DMS153 treated with DMSO at 0.1 percent for 48 hours (cell line): Measurements from ENCODE around the gene KRT15.

Experiments used
- DNase-seq: peaks from one replicate; lab custom pipeline; 2025; ENCODE audit not compliant: unreplicated experiment; lab: John Stamatoyannopoulos, UW

The KRT15 gene

GRCh38 chr17:41505809-41506767, 12.6 kb downstream of the KRT15 start:
- DNase-seq = no peak

- no peak for DNase-seq
Observed at GRCh38 chr17:41505007-41505808, 13.5 kb downstream of the KRT15 start, which contains the start of gene KRT13. Gene KRT13, minus strand, starts transcription at chr17:41505612. Its CDS starts 62 bp downstream, at chr17:41505550.

- DNase-seq = peak; percentile 64
Observed at GRCh38 chr17:41504246-41504977, 14.3 kb downstream of the KRT15 start.

DNA sequence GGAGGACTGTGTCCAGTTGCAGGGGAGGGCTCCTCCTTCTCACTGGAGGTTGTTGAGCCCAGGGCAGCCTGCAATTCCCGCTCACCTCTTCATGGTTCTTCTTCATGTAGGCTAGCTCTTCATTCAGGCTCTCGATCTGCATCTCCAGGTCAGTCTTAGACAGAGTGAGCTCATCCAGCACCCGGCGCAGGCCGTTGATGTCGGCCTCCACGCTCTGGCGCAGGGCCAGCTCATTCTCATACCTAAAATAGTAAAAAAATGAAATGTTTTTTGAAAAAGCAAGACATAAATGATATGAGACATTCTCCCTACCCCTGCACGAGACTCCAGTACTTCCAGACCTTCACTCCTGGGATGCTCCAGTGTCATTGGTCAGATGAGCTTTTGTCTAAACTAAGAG, 15.5 kb downstream of the KRT15 start:
- no peak for DNase-seq

- DNase-seq = no peak
Observed at GRCh38 chr17:41500131-41500911, 18.4 kb downstream of the KRT15 start.

DNA sequence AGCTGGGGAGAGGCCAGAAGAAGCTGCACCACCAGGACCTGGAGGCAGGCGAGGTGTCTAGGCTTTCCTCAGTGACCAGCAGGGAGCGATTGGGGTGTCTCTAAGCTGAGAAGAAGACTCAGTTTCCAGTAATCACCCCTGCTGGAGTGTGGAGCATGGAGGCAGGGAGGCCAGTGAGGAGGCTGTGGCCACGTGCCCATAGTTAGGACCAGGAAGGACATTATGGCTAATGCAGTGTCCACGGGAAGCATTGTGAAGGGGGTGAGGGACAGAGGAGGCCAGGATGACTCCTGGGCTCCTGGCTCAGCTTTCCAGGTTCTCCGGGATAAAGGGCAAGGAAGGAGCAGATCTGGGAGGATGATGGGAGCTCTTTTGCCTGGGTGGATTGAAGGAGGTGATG, 19.0 kb downstream of the KRT15 start:
- no peak for DNase-seq

DNA sequence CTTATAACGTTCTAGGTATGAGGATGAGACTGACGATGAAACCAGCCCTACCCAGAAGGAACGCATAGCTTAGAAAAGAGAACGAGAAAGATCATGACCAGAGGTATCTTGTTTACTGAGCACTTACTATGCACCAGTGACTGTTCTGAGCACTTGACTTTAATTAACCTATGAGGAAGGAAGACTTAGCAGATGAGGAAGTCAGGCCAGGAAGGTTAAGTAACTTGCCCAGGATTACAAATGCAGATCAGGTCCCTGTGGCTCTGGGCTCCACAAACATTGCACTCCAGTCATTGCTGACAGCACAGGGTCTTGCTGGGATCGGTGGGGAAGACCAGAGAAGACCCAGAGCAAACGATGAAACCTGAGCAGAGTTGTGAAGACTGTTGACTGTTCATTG, 20.4 kb downstream of the KRT15 start:
- no peak for DNase-seq

GRCh38 chr17:41496803-41497484, 21.7 kb downstream of the KRT15 start:
- peak; percentile 84 for DNase-seq

GRCh38 chr17:41494524-41494923, 24.2 kb downstream of the KRT15 start:
- DNase-seq = no peak

DNA sequence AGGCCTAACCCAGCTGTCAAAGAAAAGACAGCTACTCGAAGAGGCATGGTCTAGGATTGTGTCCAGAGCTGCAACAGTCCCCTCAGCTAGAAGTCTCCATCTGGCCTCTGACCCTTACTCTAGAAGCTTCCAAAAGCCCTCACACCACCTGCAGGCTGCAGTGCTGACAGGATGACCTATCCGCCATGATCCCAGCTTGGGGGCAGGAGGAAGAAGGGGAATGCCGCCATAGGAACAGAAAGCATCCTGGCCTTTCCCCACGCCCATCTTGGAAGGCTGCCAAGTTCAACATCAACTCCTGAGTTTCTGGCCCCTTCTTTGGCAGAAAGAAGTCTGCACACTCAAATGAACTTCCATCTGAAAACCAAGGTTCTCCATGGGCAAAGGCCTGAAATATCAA, 25.9 kb downstream of the KRT15 start:
- DNase-seq = peak; percentile 80

DNA sequence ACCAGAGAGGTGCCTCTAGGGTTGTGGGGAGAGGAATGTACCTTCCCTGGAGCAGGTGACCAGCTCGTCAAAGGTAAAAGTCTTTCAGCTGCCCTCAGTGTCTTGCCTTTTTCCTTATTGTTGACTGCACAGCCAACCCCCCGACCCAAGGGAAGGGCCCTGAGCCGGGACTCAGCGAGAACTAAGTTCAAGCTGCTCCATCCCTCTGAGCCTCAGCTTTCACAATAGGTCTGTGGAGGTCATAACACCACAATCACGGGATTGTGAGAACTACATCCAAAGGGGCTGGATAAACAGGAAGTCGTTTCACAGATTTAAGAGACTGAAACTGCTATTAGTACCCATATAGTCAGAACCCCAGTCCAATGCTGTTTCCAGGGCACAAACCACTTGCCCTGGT, 26.3 kb downstream of the KRT15 start:
- no peak for DNase-seq

DNA sequence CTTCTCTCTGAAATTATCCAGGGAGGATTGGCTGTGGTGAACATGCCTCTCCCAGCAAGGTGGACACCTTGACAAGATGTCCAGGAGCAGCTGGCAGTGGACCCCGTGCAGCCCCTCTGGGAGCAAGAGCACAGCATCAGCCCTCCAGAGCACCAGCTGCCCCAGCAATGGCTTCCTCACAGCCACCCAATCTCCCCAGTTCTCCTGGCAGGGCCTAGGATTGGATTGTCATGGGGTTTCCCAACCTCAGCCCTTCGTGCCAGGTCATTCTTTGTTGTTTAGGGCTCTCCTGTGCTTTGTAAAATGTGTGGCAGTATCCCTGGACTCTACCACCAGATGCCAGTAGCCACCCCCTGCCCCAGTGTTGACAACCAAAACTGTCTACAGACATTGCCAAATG, 27.2 kb downstream of the KRT15 start:
- no peak for DNase-seq

DNA sequence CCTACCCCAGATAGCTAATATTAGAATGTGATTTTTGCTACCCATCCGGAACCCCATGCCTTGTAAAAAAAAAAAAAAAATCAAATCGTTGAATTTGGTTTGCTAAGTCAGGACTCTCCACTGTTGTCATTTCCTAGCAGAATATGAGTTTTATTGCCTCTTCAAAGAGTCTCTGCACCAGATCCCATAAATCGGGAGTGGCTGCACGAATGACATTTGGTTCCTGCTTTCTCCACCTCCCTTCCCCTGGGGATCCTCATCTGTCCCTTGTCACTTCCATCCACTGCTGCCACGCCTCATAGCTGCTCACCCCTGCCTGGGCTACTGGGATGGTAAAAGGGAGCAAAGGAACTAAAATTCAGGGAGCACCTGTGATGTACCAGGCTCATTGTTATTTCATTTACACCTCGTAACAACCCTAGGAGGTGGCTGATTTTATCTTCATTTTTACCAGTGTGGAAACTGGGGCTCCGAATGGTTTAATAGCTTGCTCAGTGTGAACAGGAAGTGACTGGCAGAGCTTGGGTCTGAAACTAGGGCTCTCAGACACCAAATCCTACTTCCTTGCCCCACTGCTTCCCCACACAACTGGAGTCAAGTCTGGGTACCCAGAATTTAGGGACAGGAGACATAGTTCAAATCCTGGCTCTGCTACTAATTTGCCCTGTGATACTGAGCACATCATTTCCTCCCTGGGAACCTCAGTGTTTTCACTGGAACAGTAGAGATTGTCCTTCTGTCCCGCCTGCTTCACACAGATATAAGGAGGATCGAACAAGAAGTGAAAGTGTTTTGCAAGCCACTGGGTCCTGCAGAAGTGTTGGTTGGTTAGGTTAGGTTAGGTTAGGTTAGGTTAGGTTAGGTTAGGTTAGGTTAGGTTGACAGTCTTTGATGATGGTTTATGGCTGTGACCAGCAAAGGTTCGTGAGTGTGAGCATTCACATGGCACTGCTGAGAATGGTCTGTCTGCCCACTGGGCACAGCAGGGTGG, 28.4 kb downstream of the KRT15 start:
- peak; percentile 32 for DNase-seq

DNA sequence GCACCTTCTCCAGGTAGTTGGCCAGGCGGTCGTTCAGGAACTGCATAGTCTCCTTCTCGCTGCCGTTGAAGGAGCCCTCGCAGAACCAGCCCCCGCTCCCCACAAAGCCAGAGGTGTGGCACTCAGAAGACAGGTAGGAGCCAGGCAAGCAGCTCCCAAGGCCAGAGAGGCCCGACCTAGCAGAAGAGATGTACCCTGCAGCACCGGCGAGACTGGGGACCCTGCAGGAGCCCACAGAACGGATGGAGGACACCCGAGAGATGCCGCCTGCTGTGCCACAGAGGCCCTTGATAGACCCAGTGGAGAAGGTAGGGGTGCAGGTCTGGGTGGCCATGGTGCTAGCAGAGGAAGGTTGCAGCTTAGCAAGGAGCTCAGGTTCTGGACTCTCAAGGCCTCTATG, 29.2 kb downstream of the KRT15 start, which contains the start of gene KRT36:
Gene KRT36 (minus strand): TSS at position 380 of the 400 bp plus-strand sequence. CDS start 46 bp downstream, at position 334.
- DNase-seq = no peak

DNA sequence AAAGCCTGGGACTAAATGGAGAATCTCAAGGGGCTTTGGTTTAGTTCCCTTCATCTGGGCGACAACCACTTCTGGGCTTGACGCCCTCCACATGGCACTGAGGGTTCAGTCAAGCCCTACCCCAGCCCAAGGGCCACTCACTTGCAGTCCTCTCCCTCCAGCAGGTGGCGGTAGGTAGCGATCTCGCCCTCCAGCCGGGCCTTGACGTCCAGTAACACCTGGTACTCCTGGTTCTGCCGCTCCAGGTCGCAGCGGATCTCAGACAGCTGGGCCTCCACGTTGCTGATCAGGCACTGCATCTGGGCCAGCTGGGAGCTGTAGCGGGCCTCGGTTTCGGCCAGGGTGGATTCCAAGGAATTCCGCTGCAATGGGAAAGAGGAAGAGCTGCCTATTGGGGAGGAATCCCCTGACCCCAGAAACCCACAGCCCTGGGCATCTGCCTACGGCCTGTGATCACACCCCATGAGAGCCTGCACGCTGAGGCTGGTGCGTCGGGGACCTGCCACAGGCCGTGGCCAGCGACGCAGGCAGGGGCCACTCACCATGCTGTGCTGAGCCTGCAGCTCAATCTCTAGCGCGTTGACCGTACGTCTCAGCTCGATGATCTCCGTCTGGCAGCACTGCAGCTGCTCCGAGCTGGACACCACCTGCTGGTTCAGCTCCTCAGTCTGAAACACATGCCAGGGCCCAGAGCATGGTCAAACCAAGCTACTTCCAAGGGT, 31.7 kb downstream of the KRT15 start:
- DNase-seq = no peak

GRCh38 chr17:41486316-41486715, 32.4 kb downstream of the KRT15 start:
- DNase-seq = no peak

- DNase-seq = no peak
Observed at GRCh38 chr17:41484920-41485904, 33.5 kb downstream of the KRT15 start.
